DMS114 treated with DMSO at 0.1 percent for 48 hours (cell line): ENCODE results near the gene SIRPA.

ENCODE experiments used
- DNase-seq: peaks from one replicate; lab custom pipeline; 2025; ENCODE audit not compliant: unreplicated experiment; lab: John Stamatoyannopoulos, UW

The SIRPA gene

DNA sequence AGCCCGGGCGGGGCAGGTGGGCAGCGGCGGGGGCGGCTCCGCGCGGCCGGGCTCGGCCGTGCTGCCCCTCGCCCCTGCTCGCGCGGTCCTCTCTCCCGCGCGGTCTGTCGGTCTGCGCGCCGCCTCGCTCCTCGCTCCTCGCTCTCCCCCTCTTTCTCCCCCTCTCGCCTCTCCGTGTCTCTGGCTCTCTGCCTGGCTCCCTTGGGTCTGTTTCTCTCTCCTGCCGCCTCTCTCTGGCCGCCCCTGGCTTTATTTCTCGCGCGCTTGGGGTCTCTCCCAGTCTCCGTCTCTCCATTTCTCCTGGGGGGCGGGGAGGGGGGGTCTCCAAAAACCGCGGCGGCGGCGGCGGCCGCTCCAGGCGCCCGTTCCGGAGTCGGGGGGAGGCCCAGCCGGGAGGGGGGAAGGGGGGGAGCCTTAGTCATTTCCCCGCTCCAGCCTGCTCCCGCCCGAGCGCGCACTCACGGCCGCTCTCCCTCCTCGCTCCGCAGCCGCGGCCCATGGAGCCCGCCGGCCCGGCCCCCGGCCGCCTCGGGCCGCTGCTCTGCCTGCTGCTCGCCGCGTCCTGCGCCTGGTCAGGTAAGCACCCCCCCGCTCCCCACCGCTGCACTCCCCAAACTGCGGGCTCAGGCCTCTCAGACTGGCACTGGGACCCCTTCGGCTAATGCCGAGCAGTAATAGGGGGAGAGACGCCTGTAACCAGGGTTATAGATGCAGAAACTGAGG is at the start of gene SIRPA:
Gene SIRPA, plus strand, starts transcription at position 457 of the 723 bp plus-strand sequence. Its CDS starts 41 bp downstream, at position 498.
- DNase-seq: no peak

DNA sequence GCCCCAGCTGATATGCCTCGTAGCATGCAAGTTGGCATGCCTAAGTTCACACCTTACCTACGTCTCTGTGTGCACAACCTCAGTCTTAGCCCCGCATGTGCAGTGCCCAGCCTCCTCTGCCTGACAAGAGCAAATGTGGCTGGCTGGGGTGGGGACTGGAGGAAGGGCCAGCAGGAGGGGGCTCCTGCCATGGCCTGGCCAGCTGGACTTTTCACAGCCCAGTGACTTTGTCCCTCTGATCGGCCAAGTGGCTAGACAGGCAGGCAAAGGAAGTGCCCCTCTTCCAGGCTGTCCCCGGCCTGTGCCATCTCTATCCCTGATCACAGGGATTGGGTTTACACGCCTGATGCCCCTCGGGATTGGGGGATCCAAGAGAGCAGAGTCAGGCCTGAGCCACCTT is 49.5 kb upstream of the SIRPA start:
- DNase-seq: no peak

DNA sequence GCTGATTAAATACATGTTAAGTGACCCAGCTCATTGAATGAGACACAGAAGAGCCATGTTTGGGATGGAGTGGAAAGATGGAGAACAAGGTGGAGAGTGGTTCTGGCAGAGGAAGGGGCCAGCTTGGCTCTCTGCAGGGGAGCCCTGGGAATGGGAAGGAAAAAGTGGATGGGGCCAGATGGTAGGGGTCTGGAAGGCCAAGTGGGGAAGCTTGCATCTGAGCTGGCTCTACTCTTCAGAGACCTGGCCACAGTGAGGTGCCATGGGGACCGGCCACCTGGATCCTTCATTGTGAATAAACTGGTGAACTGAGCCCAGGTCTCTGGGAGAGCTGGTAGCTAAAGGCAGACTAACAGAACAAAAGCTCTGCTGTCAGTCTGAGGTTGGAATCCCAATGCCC is 48.9 kb upstream of the SIRPA start:
- no peak for DNase-seq

DNA sequence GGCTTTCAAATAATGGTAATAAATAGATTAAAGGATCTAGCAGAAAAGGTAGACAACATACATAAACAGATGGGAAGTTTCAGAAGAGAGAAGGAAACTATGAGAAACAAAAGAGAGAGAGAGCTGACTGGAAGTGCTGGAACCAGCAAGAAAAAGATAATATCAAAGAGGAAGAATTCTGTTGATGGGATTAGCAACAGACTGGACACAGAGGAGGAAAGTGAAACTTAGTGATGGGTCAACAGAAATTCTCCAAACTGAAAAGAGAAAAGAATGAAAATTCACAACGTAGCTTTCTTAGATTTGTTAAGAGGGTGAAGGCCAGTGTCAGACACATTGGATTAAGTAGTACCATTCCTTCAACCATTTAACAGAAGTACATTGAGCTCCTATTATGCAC is 48.3 kb upstream of the SIRPA start:
- no peak for DNase-seq

DNA sequence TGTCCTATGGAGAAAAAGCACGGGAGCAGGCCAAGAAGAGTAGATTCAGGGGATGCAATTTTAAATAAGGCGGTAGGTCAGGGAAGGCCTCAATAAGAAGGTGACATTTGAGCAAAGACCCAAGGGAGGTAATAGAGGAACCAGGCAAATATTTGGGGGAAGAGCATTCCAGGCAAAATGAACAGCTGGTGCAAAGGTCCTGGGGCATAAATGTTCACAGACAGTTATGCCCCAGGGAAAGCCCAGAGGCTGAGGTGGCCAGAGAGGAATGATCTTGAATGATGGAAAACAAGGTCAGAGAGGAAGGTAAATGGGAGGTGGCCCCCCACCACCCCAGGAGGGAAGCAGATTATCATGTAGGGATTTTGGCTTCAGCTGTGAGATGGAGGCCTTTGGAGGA is 47.4 kb upstream of the SIRPA start:
- no peak for DNase-seq

DNA sequence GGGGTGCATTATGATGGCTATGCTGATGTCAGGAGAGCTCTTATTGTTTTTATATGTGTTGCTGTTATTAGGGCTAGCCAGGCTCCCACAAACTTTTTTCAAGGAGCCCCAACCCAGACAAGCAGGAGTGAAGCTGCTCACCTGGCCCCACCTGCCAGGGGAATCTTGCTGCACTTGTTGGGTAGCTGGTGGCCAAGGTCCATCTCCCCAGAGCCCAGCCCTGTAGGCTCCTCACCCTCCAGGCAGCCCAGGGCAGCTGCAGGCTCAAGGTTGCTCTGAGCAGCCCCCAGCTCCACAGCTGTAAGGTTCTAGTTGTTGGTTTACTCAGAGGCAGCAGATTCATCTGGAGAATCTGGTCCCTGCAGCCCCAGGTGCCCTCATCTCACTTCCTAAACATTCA is 46.8 kb upstream of the SIRPA start:
- no peak for DNase-seq

DNA sequence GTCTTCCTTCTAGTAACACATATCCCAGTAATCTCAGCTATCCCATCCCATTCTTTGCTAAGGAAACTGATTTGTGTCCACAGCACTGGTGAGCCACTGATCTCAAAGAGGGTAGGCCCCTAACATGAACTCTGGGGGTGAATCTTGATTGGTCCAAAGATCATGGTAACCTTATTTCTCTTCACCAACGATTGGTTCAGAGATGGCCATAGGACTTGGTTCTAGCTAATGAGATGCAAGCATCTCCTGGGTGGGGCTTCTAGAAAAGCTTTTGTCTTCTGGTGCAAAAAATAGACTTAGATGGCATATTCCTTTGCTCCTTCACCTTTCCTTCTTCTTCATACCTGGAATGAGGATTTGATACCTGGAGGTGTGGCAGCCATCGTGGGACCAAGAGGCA is 43.8 kb upstream of the SIRPA start:
- DNase-seq: no peak

DNA sequence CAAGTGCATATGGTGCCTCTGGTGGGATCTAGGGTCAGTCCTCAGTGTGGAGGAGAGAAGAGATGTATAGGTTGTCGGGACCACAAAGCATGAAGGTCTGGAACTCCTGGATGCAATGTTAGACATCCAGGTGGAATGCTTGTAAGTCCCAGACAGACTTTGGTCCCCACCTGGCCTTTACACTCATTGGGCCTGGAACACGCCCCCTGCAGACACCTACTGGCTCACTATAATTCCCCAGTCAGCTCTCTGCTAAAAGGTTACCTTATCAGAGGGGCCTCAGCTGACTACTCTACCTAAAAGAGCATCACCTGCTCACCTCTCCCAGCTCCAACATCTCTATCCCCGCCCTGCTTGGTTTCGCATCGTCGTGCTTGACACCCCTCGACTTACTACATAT is 41.7 kb upstream of the SIRPA start:
- no peak for DNase-seq

DNA sequence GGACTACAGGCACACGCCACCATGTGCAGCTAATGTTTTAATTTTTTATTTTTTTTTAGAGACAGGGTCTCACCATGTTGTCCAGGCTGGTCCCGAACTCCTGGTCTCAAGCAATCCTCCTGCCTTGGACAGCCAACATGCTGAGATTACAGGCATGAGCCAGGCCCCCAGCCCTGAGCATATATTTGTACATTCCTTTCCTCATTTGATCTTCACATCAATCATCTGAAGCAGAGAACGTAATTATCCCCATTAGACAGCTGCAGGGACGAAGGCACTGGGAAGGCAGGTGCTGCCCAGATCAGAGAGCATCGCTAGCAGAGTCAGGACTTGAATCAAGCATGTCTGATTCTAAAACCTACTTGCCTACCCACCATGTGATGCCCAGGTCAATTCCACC is 41.0 kb upstream of the SIRPA start:
- DNase-seq: no peak

DNA sequence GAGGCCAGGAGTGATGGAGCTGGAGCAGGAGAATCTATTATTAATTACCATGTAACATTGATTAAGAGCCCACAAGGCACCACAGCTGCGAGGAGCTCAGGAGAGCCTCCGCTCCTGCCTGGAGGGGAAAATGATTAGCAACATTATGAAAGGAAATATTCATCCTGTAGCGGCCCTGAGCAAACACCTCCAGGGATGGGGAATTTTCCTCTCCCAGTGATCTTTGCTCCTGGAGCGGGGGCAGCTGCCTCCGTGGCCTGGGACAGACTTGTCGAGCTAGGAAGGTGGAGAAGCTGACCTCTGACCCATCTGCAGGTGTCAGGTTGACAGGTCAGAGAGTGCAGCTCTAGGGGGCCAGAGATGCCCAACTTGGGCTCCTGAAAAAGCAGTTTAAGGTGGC is 40.1 kb upstream of the SIRPA start:
- no peak for DNase-seq

DNA sequence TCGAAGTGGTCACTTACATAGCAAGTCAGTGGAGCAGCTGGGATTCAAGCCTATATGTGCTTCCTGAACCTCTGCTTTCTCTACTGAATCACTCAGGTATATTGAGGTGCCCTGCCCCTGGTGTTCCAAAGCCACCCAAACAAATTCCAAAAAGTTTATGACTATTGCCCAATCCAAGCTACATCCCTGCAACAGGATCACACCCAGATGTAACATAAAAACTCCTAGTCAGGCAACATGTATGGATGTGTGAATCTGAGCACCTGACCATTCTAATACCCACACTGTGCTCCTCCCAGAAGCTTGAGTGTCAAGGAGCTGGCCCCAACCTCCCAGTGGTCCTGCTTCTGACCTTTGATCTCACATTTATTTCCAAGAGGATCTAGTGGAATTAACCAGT is 39.5 kb upstream of the SIRPA start:
- DNase-seq: no peak

DNA sequence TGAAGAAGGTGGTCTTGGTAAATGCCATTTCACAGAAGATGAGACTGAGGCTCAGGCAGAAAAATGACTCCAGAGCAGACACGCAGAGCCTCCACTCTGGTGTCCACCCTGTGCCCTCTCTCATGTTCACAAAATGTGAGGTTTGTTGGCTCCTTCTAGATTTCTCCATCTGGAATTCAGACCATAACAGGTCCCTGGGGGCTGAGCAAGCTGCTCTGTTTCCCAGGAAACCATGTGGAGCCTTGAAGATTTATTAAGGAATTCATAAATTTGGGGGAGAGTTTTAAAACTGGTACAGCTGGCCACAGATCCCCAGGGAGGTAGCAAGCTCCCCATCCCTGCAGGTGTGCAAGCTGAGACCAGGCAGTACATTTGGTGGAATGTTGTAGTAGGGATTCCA is 38.8 kb upstream of the SIRPA start:
- no peak for DNase-seq

DNA sequence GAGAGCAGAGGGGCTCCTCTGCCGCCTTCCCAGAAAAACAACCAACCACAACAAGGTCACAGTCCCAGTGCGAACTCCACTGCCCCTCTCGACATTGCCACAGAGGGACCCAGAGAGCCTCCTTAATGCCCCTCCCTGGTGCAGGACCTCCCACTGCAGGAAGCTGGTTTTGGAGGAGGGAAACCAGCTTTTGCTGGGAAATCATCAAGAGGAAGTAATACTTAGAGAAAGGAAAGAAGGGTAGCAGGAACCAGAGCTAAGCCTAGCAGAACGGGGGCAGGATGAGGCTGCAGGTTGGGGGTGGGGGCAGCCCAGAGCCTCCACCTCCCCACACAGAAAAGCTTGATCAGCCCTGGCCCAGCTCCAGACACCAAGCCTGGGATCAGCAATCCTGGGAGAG is 37.7 kb upstream of the SIRPA start:
- no peak for DNase-seq

DNA sequence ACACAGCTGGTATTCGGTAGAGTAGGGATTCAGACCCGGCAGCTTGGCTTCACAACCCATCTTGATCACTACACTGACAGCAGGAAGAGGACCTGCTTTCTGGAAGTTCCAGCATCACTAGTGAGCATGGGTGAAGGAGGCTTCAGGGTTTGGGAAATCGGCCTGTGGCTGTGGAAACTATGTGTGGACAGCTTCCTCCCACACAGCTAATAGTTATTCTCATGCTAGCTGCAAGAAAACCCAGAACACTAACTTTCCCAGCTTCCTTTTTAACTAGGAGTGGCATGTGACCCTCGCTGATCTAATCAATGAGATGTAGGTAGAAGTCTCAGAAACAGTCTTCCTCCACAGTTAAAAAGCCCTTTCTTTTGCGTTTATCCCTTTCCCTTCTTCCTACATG is 36.3 kb upstream of the SIRPA start:
- DNase-seq: no peak

DNA sequence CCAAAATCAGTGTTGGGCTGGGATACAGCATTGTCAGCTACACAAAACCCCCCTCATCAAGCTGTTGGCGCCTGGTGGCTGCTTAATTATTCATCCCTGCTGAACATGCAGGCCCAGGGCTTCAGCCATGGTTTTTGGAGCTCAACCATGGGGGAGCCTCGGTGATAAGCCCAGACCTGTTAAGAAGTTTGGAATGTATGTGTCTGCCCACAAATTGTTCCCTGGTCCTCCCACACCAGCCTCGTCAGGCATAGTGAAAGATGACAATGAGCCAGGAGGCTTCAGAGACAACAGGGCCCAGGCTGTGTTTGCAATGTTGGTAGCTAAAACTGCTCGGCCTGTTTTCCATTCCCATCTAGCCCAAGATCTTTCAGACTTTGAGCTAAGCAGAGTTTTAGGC is 34.8 kb upstream of the SIRPA start:
- no peak for DNase-seq

DNA sequence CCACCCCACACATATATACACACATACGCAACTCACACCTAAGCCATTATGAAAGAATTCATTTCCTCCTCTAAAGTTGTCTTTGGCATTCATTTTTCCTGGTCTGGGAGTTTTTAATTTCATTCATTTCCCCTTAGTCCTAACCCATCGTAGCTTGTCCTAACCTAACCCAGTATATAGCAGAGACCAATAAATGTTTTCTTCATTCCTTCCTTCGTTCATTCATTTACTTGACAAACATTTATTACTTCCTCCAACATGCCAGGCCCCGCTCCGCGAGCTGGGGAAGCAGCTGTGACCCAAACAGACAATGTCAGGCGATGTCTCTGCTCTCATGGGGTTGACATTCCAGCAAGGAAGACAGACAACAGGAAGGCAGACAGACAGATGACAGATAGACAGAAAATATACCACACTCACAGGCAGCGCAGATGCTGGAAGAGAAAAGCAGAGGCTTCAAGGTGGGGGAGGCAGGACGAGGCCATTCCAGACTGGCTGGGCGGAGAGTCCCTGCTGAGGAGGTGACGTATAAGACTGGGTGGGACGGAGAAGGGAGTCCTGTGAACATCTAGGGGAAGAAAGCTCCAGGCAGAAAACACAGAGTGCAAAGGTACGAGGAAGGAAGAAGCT is 33.7 kb upstream of the SIRPA start:
- no peak for DNase-seq

DNA sequence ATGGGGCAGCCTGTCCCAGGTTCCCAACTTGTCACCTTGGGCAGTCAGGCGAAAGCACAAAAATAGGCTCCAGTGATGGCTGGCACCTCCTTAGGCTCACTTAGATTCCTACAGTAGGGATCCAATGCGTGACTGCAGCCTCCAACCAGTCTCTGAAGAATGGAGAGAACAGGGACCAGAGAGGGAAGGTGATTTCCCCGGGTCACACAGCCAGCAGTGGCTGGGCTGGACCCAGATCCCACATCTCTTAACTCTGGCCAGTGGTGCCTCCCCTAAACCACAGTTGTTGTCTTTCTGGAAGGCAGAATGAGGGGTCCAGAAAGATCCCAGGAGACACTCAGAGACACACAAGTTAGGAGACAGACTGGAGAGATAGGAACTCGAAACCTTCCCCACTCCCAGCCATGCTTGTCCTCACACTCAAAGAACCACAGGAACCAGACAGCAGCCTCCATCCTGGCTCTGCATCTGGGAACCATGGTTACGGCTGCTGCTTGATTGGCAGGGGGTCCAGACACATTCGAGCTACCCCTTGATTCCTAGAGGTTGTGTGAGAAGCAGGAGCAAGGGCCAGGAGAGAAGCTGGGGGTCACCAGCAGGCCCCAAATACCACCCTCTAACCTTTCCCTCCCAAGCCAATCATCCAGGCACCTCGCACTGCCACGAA is 33.1 kb upstream of the SIRPA start:
- DNase-seq: no peak

DNA sequence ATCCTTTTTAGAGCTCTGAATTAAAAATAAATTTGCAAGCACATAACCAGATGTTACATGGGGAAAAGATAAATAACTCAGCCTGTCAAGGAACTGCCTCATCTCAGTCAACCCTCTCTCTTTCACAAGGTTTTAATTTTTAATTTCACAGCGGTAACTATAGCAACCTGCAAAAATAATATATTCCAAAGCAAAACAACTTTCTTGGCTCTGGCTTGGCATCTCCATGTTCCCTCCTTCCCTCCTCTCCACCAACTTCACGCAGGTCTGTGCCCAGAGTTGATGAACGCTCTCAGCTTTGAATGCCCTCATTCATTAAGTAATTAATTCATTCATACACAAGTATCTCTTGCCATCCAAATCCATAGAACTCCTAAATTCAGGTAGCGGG is 32.5 kb upstream of the SIRPA start:
- no peak for DNase-seq

DNA sequence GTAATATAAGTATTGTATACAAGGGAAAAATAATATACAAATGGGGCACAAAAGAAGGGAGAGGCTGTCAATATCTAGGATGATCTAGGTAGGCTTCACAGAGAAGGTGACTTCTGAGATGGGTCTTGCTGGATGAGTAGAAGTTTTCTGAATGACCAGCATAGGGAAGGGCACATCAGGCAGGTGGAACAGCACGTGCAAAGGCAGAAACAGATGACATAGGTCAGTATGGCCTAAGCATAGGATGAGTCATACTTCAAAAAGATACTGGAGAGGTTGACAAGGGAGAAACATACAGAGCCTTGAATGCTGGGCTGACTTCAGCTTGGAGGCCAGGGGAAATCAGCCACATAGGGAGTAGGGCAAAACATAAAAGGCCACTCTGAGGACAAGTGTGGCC is 31.9 kb upstream of the SIRPA start:
- DNase-seq: no peak

DNA sequence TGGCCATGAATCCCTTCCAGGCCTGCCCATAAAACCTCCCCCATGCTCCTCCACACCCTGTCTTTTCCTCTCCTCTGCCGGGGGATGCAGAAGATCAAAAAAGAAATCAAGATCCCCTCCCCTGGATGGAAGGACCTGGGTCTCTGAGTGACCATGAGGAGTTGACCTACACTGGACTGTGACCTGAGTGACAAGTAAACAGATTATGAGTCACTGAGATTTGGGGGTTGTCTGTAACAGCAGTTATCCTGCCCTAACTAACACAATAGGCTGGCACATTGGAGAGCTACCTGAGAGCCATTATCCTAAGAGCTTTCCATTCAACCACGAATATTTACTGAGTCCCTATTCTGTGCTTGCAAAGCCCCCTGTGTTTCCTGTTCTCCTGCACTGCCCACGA is 28.4 kb upstream of the SIRPA start:
- DNase-seq: no peak

DNA sequence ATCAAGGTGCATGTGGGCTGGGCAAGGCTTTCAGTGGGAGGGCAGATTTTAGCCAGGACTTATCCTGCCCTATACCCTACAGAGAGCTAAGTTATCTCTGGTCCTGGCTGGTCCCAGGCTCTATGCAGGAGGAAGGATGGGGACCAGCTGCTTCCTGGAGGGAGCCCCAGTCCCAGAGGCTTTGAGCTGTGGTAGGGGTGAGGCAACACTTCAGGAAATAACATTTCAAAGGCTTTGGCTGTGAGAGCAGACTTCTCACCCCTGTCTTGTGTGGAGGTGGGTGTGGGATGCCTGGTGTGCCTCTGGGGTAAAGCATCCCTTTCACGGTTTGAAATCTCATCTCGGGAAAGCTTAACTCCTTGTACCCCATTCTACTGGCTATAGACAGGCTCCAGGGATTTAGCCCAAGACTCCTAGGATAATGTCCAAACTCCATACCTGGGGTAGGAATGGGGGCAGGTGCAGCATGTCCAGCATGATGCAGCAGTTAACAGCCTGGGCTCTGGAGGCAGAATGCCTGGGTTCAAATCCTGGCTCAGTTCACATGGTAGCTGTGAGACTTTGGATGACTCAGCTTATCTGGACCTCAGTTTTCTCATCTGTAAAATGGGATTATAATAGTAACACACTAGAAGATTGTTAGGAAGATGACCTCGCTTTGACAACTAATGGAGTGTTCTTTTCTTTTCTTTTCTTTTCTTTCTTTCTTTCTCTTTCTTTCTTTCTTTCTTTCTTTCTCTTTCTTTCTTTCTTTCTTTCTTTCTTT is 27.5 kb upstream of the SIRPA start:
- no peak for DNase-seq

DNA sequence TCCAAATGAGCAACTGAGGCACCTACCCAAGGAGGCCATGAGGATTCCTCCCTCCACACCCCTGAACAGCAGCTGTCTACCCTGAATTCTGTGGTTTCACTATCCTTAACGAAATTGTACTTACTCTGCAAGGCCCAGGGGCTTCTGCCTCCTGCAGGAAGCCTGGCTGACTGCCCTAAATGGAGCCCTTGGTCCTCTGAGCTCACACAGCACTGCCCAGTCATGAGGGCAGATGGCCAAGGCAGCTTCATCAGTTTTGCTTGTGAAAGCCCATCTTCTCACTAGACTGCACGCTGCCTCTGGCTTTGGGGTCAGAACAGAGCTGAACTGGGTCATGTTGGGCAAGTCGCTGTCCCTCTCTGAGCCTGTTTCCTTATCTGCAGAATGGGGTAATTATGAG is 26.4 kb upstream of the SIRPA start:
- no peak for DNase-seq
